ENCODE measurements around the gene HACD3. TPM values are rescaled to one million over a fixed set of nuclear protein-coding genes. Genes with fewer than 3 reads are reported as not detected.

Gene HACD3, protein sequence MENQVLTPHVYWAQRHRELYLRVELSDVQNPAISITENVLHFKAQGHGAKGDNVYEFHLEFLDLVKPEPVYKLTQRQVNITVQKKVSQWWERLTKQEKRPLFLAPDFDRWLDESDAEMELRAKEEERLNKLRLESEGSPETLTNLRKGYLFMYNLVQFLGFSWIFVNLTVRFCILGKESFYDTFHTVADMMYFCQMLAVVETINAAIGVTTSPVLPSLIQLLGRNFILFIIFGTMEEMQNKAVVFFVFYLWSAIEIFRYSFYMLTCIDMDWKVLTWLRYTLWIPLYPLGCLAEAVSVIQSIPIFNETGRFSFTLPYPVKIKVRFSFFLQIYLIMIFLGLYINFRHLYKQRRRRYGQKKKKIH
- 94.3 and 94.8 TPM in 2 replicates for total RNA-seq

GRCh38 chr15:65530318-65531111 is at the start of gene HACD3:
HACD3 (plus strand) TSS chr15:65530463; CDS start chr15:65530632, 169 bp downstream.

DNA sequence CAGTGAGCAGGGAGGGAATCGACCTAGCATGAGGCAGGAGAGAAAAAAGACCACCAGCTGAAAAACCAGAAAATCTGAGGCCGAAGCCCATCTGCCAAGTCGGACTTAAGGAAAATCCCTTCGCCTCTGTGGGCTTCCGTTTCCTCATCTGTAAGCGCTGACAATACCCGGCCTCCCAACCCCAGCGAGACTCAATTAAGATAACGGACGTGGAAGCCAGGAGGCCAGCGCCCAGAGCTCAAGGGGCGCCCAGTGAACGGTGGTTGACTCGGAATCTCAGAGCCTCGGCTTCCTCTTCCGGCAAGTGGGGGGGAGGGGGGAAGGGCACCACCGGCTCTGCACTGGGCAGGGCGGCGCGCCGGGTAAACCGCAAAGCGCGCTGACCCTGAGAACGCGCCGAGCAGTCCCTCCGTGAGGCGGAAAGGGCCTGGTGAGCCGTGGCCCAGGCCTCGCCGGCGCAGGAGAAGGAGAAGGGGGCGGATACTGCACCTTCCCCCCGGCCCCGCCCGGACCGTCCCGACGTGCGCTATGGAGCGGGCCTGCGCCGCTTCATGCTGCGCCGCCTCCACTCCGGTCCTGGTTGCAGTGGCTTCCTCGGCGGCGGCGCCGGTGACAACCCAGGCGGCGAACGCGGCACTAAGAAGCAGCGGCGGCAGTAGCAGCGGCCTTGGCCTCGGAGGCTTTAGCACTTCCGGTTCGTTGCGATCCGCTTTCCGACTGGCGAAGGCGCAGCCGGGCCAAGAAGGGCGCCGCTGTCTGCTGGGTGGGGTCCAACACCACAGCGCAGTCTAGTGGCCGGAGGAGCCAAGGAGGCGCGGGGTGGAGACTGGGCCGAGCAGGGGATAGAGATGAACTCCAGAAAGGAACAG is 13.0 kb upstream of the HACD3 start, which contains the start of gene DPP8:
Gene DPP8 (minus strand): TSS at position 693 of the 869 bp plus-strand sequence. CDS start 5,136 bp downstream, outside the sequence.

DNA sequence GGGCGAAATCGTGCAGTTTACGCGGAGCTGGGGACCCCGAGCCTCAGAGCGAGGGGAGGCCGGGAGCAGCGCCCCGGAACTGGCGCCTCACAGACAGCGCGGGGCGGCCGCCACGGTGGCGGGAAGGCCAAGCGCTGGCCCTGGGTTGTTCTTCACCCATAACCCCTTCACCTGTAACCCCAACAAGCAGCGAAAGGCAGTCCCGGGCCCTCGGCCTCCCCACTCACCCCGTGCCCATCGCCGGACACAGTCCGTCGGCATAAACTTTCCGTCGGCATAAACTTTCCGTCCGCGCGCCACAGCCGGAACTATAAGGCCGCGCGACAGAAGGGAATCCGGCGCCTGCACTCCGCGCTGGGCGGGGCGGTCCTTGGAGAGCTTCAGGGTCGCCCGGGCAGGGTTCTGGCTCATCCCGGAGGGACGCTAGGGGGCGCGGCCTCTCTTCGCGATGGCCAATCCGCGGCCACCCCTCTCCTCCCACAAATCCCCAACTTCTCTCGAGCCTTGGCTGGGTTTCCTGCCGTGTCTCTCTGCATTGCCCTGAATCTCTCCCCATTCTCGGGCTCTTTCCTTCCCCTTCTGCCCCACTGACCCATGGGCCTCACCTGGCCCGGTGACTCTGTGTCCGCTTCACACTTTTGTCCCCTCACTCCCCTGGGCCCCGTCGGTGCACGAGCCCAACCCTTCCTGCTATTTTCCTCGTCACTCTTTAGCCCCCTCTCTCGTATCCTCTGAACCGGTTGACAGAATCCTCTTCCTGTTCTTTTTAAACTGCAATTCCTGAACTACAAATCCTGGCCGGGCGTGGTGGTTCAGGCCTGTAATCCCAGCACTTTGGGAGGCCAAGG is 80.8 kb downstream of the HACD3 start, which contains the start of gene INTS14:
Gene INTS14 (minus strand): TSS at position 261 of the 848 bp plus-strand sequence. CDS start 3,751 bp downstream, outside the sequence.

GRCh38 chr15:65621638-65622037 is 91.4 kb downstream of the HACD3 start, which contains the start of gene SLC24A1:
SLC24A1 (plus strand) TSS chr15:65621938; CDS start chr15:65624081, 2,143 bp downstream.

Other genes starting within 250 kb of the HACD3 start
- 3.5 and 4.6 TPM in 2 replicates for gene PARP16, start 243.6 kb upstream of the HACD3 start, total RNA-seq
- not detected in 2 replicates for gene RNU5A-1, start 234.4 kb upstream of the HACD3 start, total RNA-seq
- not detected in 2 replicates for gene RNU5B-1, start 225.8 kb upstream of the HACD3 start, total RNA-seq
- not detected in 2 replicates for gene IGDCC3, start 152.5 kb upstream of the HACD3 start, total RNA-seq
- 0.53 and 0.65 TPM in 2 replicates for gene IGDCC4, start 107.5 kb upstream of the HACD3 start, total RNA-seq
- 46.2 and 51.0 TPM in 2 replicates for gene DPP8, start 12.8 kb upstream of the HACD3 start, total RNA-seq
- 24.4 and 25.7 TPM in 2 replicates for gene INTS14, start 80.7 kb downstream of the HACD3 start, total RNA-seq
- gene SLC24A1, start 91.5 kb downstream of the HACD3 start, total RNA-seq = 4.8 and 5.0 TPM in 2 replicates

Measured in smooth muscle cell of the pulmonary artery (primary cell).